CD14-positive monocyte (primary cell): ENCODE data around the gene PITPNC1. TPM values are rescaled to one million over a fixed set of nuclear protein-coding genes. Genes with fewer than 3 reads are reported as not detected.

ENCODE experiments used
- DNase-seq, 3 donors: peaks; one replicate each; pipeline ENCODE4 v3.0.0-alpha.2; 2011 to 2022
- H2AFZ ChIP-seq: 2 replicates; pipeline ENCODE4 v1.6.0; 2012; ENCODE audit warnings: mild to moderate bottlenecking, low read depth, low read length, inconsistent platforms; ENCODE audit not compliant: insufficient read depth, poor library complexity, severe bottlenecking
- H3K27ac ChIP-seq, 2 donors: 1 replicate in 1 of 2; 2 replicates in 1 of 2; pipeline ENCODE4 v1.5.1; 2012 to 2013; ENCODE audit warnings: low read length in 2 of 2, control low read depth in 1 of 2, inconsistent platforms in 1 of 2, low read depth in 1 of 2, mild to moderate bottlenecking in 1 of 2
- H3K27me3 ChIP-seq, 2 donors: one replicate each; pipeline versions ENCODE4 v1.6.0 to v1.6.1; 2011 to 2013; ENCODE audit warnings: low read length in 2 of 2; ENCODE audit not compliant: control insufficient read depth in 2 of 2, insufficient read depth in 2 of 2
- H3K36me3 ChIP-seq, 2 donors: replicated peaks in 1 of 2; 1 replicate in 1 of 2; 2 replicates in 1 of 2; pipeline versions ENCODE4 v1.5.1 to v1.6.1; 2012 to 2013; ENCODE audit warnings: low read length in 2 of 2, control low read depth in 1 of 2, inconsistent platforms in 1 of 2, mild to moderate bottlenecking in 1 of 2; ENCODE audit not compliant: insufficient read depth in 2 of 2, control insufficient read depth in 1 of 2
- H3K4me1 ChIP-seq, 2 donors: 1 replicate in 1 of 2; 2 replicates in 1 of 2; pipeline versions ENCODE4 v1.5.1 to v1.6.1; 2012 to 2013; ENCODE audit warnings: low read length in 2 of 2, control low read depth in 1 of 2, inconsistent platforms in 1 of 2, mild to moderate bottlenecking in 1 of 2, moderate library complexity in 1 of 2; ENCODE audit not compliant: insufficient read depth in 2 of 2, control insufficient read depth in 1 of 2
- H3K4me2 ChIP-seq: replicated peaks from 2 replicates; pipeline ENCODE3; 2012; ENCODE audit warnings: low read length, moderate library complexity, mild to moderate bottlenecking; ENCODE audit not compliant: poor library complexity, severe bottlenecking; ENCODE audit errors: extremely low read depth
- H3K4me3 ChIP-seq, 3 experiments: fragments of 200-600 bp in 1 of 3; sonication (generic) in 1 of 3; replicated peaks in 1 of 3; 1 replicate in 2 of 3; 2 replicates in 1 of 3; pipeline ENCODE4 v1.5.1; 2011 to 2013; ENCODE audit warnings: low read length in 3 of 3, mild to moderate bottlenecking in 3 of 3, control low read depth in 2 of 3, low read depth in 2 of 3, inconsistent platforms in 1 of 3, moderate library complexity in 1 of 3
- H3K79me2 ChIP-seq: 2 replicates; pipeline ENCODE4 v1.6.0; 2012; ENCODE audit warnings: mild to moderate bottlenecking, control low read depth, inconsistent platforms, low read length, moderate library complexity; ENCODE audit not compliant: insufficient read depth
- H3K9ac ChIP-seq: 2 replicates; pipeline ENCODE4 v1.6.0; 2017; ENCODE audit warnings: low read length, mild to moderate bottlenecking; ENCODE audit not compliant: insufficient read depth, poor library complexity, severe bottlenecking
- H3K9me3 ChIP-seq, 2 donors: replicated peaks in 1 of 2; 1 replicate in 1 of 2; 2 replicates in 1 of 2; pipeline versions ENCODE4 v1.5.1 to v1.6.1; 2012 to 2013; ENCODE audit warnings: low read length in 2 of 2, control low read depth in 1 of 2; ENCODE audit not compliant: control insufficient read depth in 1 of 2, insufficient read depth in 1 of 2
- H4K20me1 ChIP-seq: 2 replicates; pipeline ENCODE4 v1.6.0; 2012; ENCODE audit warnings: mild to moderate bottlenecking, low read length, control low read depth, moderate library complexity; ENCODE audit not compliant: insufficient read depth
- H3K27ac Mint-ChIP-seq, 7 donors: one replicate each; pipeline ENCODE4 v1.8.0; 2020; ENCODE audit warnings: mild to moderate bottlenecking in 7 of 7, mixed read lengths in 7 of 7, moderate library complexity in 6 of 7, inconsistent platforms in 2 of 7
- H3K27me3 Mint-ChIP-seq, 3 donors: one replicate each; pipeline ENCODE4 v1.8.0; 2021 to 2022; ENCODE audit warnings: low read depth in 3 of 3, mild to moderate bottlenecking in 3 of 3, mixed read lengths in 3 of 3, moderate library complexity in 3 of 3, inconsistent platforms in 1 of 3
- H3K36me3 Mint-ChIP-seq, 2 donors: one replicate each; pipeline ENCODE4 v1.8.0; 2020; ENCODE audit warnings: mixed read lengths in 2 of 2, inconsistent platforms in 1 of 2, mild to moderate bottlenecking in 1 of 2
- H3K4me1 Mint-ChIP-seq: one replicate; pipeline ENCODE4 v1.8.0; 2020; ENCODE audit warnings: mild to moderate bottlenecking, mixed read lengths
- H3K4me3 Mint-ChIP-seq, 2 donors: one replicate each; pipeline ENCODE4 v1.8.0; 2020; ENCODE audit warnings: mild to moderate bottlenecking in 2 of 2, mixed read lengths in 2 of 2, moderate library complexity in 1 of 2
- H3K9me3 Mint-ChIP-seq, 7 donors: one replicate each; pipeline ENCODE4 v1.8.0; 2020 to 2022; ENCODE audit warnings: mixed read lengths in 7 of 7, mild to moderate bottlenecking in 6 of 7, moderate library complexity in 6 of 7, inconsistent platforms in 2 of 7
- WGBS: methylation state at CpG from one replicate; pipeline ENCODE4 v1.1.5; 2013; ENCODE audit warnings: missing lambda C conversion rate; ENCODE audit not compliant: insufficient coverage; 5-methylcytosine and 5-hydroxymethylcytosine counted together
- intact Hi-C, 2 donors: fragments of 100-400 bp; cut with micrococcal nuclease; formaldehyde crosslinking; loops; one replicate each; pipeline versions ENCODE4 v1.15.0 to v1.15.1; 2023
- polyA plus RNA-seq, 3 donors: library from polyadenylated mRNA; depleted of rRNA in 1 of 3; unstranded in 2 of 3; stranded (reverse) in 1 of 3; fragments of 300-500 nt in 2 of 3; fragments of >200 nt in 1 of 3; fragmentation: Illumina TruSeq in 2 of 3; gene quantifications; 1 replicate in 2 of 3; 2 replicates in 1 of 3; pipeline ENCODE4 v1.2.3, GENCODE V29; 2012 to 2021
- TF ChIP-seq, protein P1 (sequence below): fragments of 200-600 bp; IDR thresholded peaks from one replicate; pipeline ENCODE4 v1.8.0; 2022; ENCODE audit warnings: antibody characterized with exemption, mild to moderate bottlenecking

Gene PITPNC1
- polyA plus RNA-seq, 3 donors, result 18.5 to 31.0 (median 21.7) TPM

DNA sequence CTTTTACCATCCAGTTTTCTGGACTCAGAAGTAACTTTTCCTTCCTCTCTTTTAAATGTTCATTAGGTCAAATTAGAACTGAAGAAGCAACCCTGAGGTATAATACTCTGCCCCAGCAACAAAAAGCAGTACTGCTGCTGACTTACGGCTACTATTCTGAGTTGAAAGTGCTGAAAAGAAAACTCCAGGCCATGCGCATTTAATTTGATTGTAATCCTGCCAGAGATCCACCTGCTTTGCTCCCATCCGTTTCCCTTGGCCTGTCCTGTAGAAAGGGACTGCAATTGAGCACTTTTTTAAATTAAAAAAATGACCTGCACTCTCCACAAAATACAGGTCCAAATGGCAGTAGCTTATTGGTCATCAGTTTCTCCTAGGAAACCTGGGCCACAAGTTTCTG, 61.6 kb downstream of the PITPNC1 start:
- H3K9me3 Mint-ChIP-seq, result no peaks in the 10 kb centered on the region
- WGBS, result 100% methylated on average over 1 of the region's 3 CpGs
- H3K27me3 Mint-ChIP-seq, result peaks cover 0 to 3% (median 2%) of the 10 kb centered on the region in 3 donors
- H4K20me1 ChIP-seq, result no peaks in the 10 kb centered on the region
- no peak overlapping the region for H3K4me3 Mint-ChIP-seq
- TF ChIP-seq, protein P1, sequence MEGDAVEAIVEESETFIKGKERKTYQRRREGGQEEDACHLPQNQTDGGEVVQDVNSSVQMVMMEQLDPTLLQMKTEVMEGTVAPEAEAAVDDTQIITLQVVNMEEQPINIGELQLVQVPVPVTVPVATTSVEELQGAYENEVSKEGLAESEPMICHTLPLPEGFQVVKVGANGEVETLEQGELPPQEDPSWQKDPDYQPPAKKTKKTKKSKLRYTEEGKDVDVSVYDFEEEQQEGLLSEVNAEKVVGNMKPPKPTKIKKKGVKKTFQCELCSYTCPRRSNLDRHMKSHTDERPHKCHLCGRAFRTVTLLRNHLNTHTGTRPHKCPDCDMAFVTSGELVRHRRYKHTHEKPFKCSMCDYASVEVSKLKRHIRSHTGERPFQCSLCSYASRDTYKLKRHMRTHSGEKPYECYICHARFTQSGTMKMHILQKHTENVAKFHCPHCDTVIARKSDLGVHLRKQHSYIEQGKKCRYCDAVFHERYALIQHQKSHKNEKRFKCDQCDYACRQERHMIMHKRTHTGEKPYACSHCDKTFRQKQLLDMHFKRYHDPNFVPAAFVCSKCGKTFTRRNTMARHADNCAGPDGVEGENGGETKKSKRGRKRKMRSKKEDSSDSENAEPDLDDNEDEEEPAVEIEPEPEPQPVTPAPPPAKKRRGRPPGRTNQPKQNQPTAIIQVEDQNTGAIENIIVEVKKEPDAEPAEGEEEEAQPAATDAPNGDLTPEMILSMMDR, result no peak
- H2AFZ ChIP-seq, result no peak overlapping the region
- H3K4me1 ChIP-seq, result peaks cover 75 to 83% of the 10 kb centered on the region in 2 donors
- H3K27me3 ChIP-seq, result no peaks in the 10 kb centered on the region
- H3K36me3 ChIP-seq, result no peaks in the 10 kb centered on the region
- H3K27ac ChIP-seq, result peak overlapping the region in 1 of 2 donors; percentile 26
- H3K9me3 ChIP-seq, result no peaks in the 10 kb centered on the region
- H3K27ac Mint-ChIP-seq, result peak overlapping the region in 1 of 7 donors; percentile 55
- H3K4me3 ChIP-seq, result no peak overlapping the region
- no peak overlapping the region for H3K9ac ChIP-seq
- H3K79me2 ChIP-seq, result peaks cover 42% of the 10 kb centered on the region
- H3K4me2 ChIP-seq, result no peak overlapping the region
- peaks cover 0 to 4% of the 10 kb centered on the region in 2 donors for H3K36me3 Mint-ChIP-seq
- DNase-seq, result no peak
- intact Hi-C loops, result loop anchor here in 1 of 2 donors (5.0 kb wide), 1 partner anchor 34 kb away; no protein-coding TSS in a partner anchor
- H3K4me1 Mint-ChIP-seq, result peaks cover 79% of the 10 kb centered on the region

DNA sequence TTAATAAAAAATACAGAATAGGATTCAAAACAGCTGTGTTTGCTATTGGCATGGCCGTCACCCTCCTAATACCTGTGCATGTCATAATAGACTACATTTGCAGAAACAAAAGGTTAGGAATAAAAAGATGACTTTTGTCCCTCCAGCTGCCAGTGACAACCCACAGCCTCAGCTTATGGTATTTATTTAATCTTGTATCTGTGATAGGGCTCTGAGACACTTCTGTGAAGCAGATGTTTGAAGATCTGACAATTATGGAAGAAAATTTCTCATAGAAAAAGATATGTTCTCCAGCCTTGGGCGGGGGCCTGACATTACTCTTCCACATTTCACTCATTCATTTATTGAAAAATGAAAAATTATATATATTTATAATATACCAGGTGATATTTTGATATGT, 62.2 kb downstream of the PITPNC1 start:
- H3K27ac ChIP-seq, result no peak overlapping the region
- Mint-ChIP-seq H3K4me1 (peaks cover 74% of the 10 kb centered on the region), H3K4me3 (no peak overlapping the region), H3K36me3 (peaks cover 0 to 4% of the 10 kb centered on the region in 2 donors), H3K9me3 (no peaks in the 10 kb centered on the region), H3K27ac (peak overlapping the region in 1 of 7 donors; percentile 21), H3K27me3 (peaks cover 0 to 3% (median 2%) of the 10 kb centered on the region in 3 donors)
- peaks cover 69 to 77% of the 10 kb centered on the region in 2 donors for H3K4me1 ChIP-seq
- H2AFZ ChIP-seq, result no peak overlapping the region
- peaks cover 42% of the 10 kb centered on the region for H3K79me2 ChIP-seq
- intact Hi-C loops, result loop anchor here in 1 of 2 donors (5.0 kb wide), 1 partner anchor 33 kb away; no protein-coding TSS in a partner anchor
- no peak for DNase-seq
- TF ChIP-seq, protein P1, result no peak
- no peak overlapping the region for H3K9ac ChIP-seq
- no peaks in the 10 kb centered on the region for H3K36me3 ChIP-seq
- no CpG with 5 or more reads among the region's 2 CpGs for WGBS
- H3K27me3 ChIP-seq, result no peaks in the 10 kb centered on the region
- no peak overlapping the region for H3K4me2 ChIP-seq
- H4K20me1 ChIP-seq, result no peaks in the 10 kb centered on the region
- H3K4me3 ChIP-seq, result no peak overlapping the region
- H3K9me3 ChIP-seq, result no peaks in the 10 kb centered on the region
